GM12878 (cell line): Measurements from ENCODE around the gene PDGFA. TPM values are rescaled to one million over a fixed set of nuclear protein-coding genes. Genes with fewer than 3 reads are reported as not detected.

Source experiments
- ATAC-seq: fragments of 200-7000 bp; cut with Tn5 transposase; 3 replicates; pipeline ENCODE4 v1.9.1; 2020; ENCODE audit warnings: mild to moderate bottlenecking, moderate library complexity
- BruUV-seq: library from RNA; stranded (reverse); fragments of 400-500 nt; replicated peaks from 2 replicates; lab custom pipeline; 2021; lab: Mats Ljungman, UMichigan
- CTCF ChIA-PET: fragments of 300-600 bp; sonication (Branson Sonifier 250); formaldehyde crosslinking; extraction: SDS; loops from one replicate; lab custom pipeline; 2021; ENCODE audit warnings: inconsistent platforms; lab: Yijun Ruan, JAX
- POLR2A ChIA-PET: fragments of 350-600 bp; formaldehyde crosslinking; extraction: SDS; loops from one replicate; lab custom pipeline; 2021; ENCODE audit warnings: inconsistent platforms; lab: Charles Lee
- RAD21 ChIA-PET: fragments of 300-600 bp; sonication (Branson Sonifier 250); formaldehyde crosslinking; loops from one replicate; lab custom pipeline; 2023; ENCODE audit warnings: antibody characterized with exemption; ENCODE audit not compliant: unreplicated experiment; lab: Charles Lee
- SMC1A ChIA-PET: fragments of 300-600 bp; sonication (Branson Sonifier 250); formaldehyde crosslinking; loops from one replicate; lab custom pipeline; 2023; ENCODE audit not compliant: unreplicated experiment, uncharacterized antibody; lab: Charles Lee
- DNase-seq: peaks from one replicate; pipeline ENCODE4 v3.0.0-alpha.2; 2011; ENCODE audit warnings: low read depth, low spot score
- FAIRE-seq: peaks from 3 replicates; lab custom pipeline; 2011; peaks lifted over from hg19 to GRCh38; lab: Jason Lieb, UNC
- H2AFZ ChIP-seq: 2 replicates; pipeline ENCODE4 v1.6.0; 2011; ENCODE audit warnings: low read depth, low read length, control low read depth; ENCODE audit not compliant: control insufficient read depth
- H3K27ac ChIP-seq: 2 replicates; pipeline ENCODE4 v1.5.1; 2011; ENCODE audit warnings: control low read depth; ENCODE audit not compliant: control insufficient read depth, insufficient read depth
- H3K27me3 ChIP-seq, 2 experiments: replicated peaks in 1 of 2; 2 replicates each; pipeline versions ENCODE4 v1.6.0 to v1.6.1; 2011; ENCODE audit warnings: low read length in 1 of 2; ENCODE audit not compliant: control insufficient read depth in 2 of 2, insufficient read depth in 2 of 2
- H3K36me3 ChIP-seq, 2 experiments: 2 replicates each; pipeline ENCODE4 v1.5.1; 2011; ENCODE audit warnings: low read length in 1 of 2; ENCODE audit not compliant: control insufficient read depth in 2 of 2, insufficient read depth in 2 of 2
- H3K4me1 ChIP-seq: 2 replicates; pipeline ENCODE4 v1.6.1; 2011; ENCODE audit warnings: mild to moderate bottlenecking, low read length, moderate library complexity, mixed read lengths; ENCODE audit not compliant: control insufficient read depth, insufficient read depth
- H3K4me2 ChIP-seq: 2 replicates; pipeline ENCODE4 v1.6.0; 2011; ENCODE audit warnings: control low read depth; ENCODE audit not compliant: control insufficient read depth, insufficient read depth
- H3K4me3 ChIP-seq: fragments of 200-600 bp; sonication (generic); 2 replicates; pipeline ENCODE4 v1.5.1; 2016
- H3K79me2 ChIP-seq: 2 replicates; pipeline ENCODE4 v1.6.0; 2011; ENCODE audit warnings: low read length; ENCODE audit not compliant: control insufficient read depth, insufficient read depth
- H3K9ac ChIP-seq: 2 replicates; pipeline ENCODE4 v1.8.0; 2011; ENCODE audit warnings: low read length, control low read depth, mixed read lengths; ENCODE audit not compliant: control insufficient read depth, insufficient read depth
- H3K9me3 ChIP-seq: replicated peaks from 3 replicates; pipeline ENCODE4 v1.5.1; 2011; ENCODE audit warnings: mild to moderate bottlenecking, low read length; ENCODE audit not compliant: control insufficient read depth, insufficient read depth
- H4K20me1 ChIP-seq: 2 replicates; pipeline ENCODE4 v1.6.0; 2011; ENCODE audit not compliant: control insufficient read depth, insufficient read depth
- ATF7 ChIP-seq: fragments of 450-650 bp; IDR thresholded peaks from 2 replicates; pipeline ENCODE4 v1.6.1; 2016; ENCODE audit warnings: low read depth, mild to moderate bottlenecking
- CBX3 ChIP-seq: fragments of 200-600 bp; sonication (generic); IDR thresholded peaks from 2 replicates; pipeline ENCODE4 v1.6.1; 2016; ENCODE audit warnings: low read depth, borderline replicate concordance
- E4F1 ChIP-seq: fragments of 450-650 bp; IDR thresholded peaks from 2 replicates; pipeline ENCODE4 v1.6.1; 2018; ENCODE audit warnings: borderline replicate concordance, mild to moderate bottlenecking; ENCODE audit not compliant: partially characterized antibody
- FOXK2 ChIP-seq: fragments of 450-650 bp; IDR thresholded peaks from 2 replicates; pipeline ENCODE4 v1.6.1; 2017; ENCODE audit warnings: mild to moderate bottlenecking, moderate library complexity
- IKZF2 ChIP-seq, 2 experiments: fragments of 450-650 bp; IDR thresholded peaks; 2 replicates each; pipeline ENCODE4 v1.6.1; 2017; ENCODE audit warnings: mild to moderate bottlenecking in 2 of 2, moderate library complexity in 2 of 2
- IRF5 ChIP-seq: fragments of 450-650 bp; IDR thresholded peaks from 2 replicates; pipeline ENCODE4 v1.6.1; 2017; ENCODE audit warnings: borderline replicate concordance
- LARP7 ChIP-seq: fragments of 450-650 bp; IDR thresholded peaks from 2 replicates; pipeline ENCODE4 v1.6.1; 2017; ENCODE audit warnings: mild to moderate bottlenecking
- MYB ChIP-seq: fragments of 150-350 bp; IDR thresholded peaks from 2 replicates; pipeline ENCODE4 v1.6.1; 2014; ENCODE audit warnings: mild to moderate bottlenecking, low read depth, low read length, borderline replicate concordance
- NBN ChIP-seq: fragments of 450-650 bp; IDR thresholded peaks from 2 replicates; pipeline ENCODE4 v1.6.1; 2016
- PBX3 ChIP-seq: IDR thresholded peaks from 2 replicates; pipeline ENCODE4 v1.6.1; 2011; ENCODE audit warnings: mild to moderate bottlenecking, low read depth, low read length, moderate library complexity; ENCODE audit not compliant: insufficient replicate concordance
- RAD51 ChIP-seq: fragments of 450-650 bp; IDR thresholded peaks from 2 replicates; pipeline ENCODE4 v1.6.1; 2016; ENCODE audit warnings: moderate library complexity, mild to moderate bottlenecking, inconsistent platforms
- RCOR1 ChIP-seq: conservative IDR thresholded peaks from 2 replicates; pipeline ENCODE4 v1.6.1; 2012; ENCODE audit warnings: low read depth, low read length, improper control_type of control experiment
- SIN3A ChIP-seq: IDR thresholded peaks from 2 replicates; pipeline ENCODE4 v1.6.1; 2012; ENCODE audit warnings: low read depth, low read length, improper control_type of control experiment
- SP1 ChIP-seq: IDR thresholded peaks from one replicate; pipeline ENCODE4 v1.6.1; 2011; ENCODE audit warnings: low read depth, low read length
- SPI1 ChIP-seq: IDR thresholded peaks from 2 replicates; pipeline ENCODE4 v1.6.1; 2011; ENCODE audit warnings: low read depth, mild to moderate bottlenecking, low read length, moderate library complexity, borderline replicate concordance; ENCODE audit not compliant: insufficient read depth
- SREBF1 ChIP-seq: IDR thresholded peaks from 2 replicates; pipeline ENCODE4 v1.6.1; 2012; ENCODE audit warnings: mild to moderate bottlenecking, low read length
- TAF1 ChIP-seq: IDR thresholded peaks from 2 replicates; pipeline ENCODE4 v1.6.1; 2011; ENCODE audit warnings: mild to moderate bottlenecking, low read depth, low read length, borderline replicate concordance
- YY1 ChIP-seq: IDR thresholded peaks from 2 replicates; pipeline ENCODE4 v1.6.1; 2011; ENCODE audit warnings: low read depth, mild to moderate bottlenecking, low read length
- ZNF207 ChIP-seq: fragments of 450-650 bp; IDR thresholded peaks from 2 replicates; pipeline ENCODE4 v1.6.1; 2014; ENCODE audit warnings: antibody characterized with exemption, mild to moderate bottlenecking, borderline replicate concordance
- WGBS: methylation state at CpG from one replicate; pipeline ENCODE4 v1.1.6; 2016; ENCODE audit warnings: low lambda C conversion rate; ENCODE audit not compliant: insufficient replicate concordance, insufficient coverage; ENCODE audit errors: missing lambda C conversion rate; 5-methylcytosine and 5-hydroxymethylcytosine counted together
- in situ Hi-C: fragments of 300-500 bp; cut with MboI; formaldehyde crosslinking; loops from 9 replicates; pipeline ENCODE4 v1.14.3; 2018; ENCODE audit warnings: mixed read lengths
- intact Hi-C: fragments of 100-400 bp; cut with micrococcal nuclease; formaldehyde crosslinking; loops from one replicate; pipeline ENCODE4 v1.14.2; 2022; ENCODE audit not compliant: unreplicated experiment
- polyA plus RNA-seq, 11 experiments: library from polyadenylated mRNA; depleted of rRNA in 4 of 11; unstranded in 6 of 11; stranded (reverse) in 5 of 11; fragments of >200 nt; fragmentation: Nextera tagmentation in 4 of 11; fragmentation: Illumina TruSeq in 1 of 11; extraction: Ambion mirVana in 4 of 11; extraction: Trizol in 1 of 11; gene quantifications; 1 replicate in 1 of 11; 2 replicates in 10 of 11; pipeline versions ENCODE4 v1.2.1 to v1.2.3, GENCODE V29; 2011 to 2016; ENCODE audit warnings: inconsistent platforms in 2 of 11, missing spikeins in 2 of 11, low read depth in 1 of 11
- total RNA-seq, 4 experiments: library from RNA; depleted of rRNA in 3 of 4; stranded (reverse); fragments of >200 nt in 3 of 4; fragmentation: Illumina TruSeq in 1 of 4; extraction: Trizol in 1 of 4; gene quantifications; 2 replicates each; pipeline versions ENCODE4 v1.2.1 to v1.2.3, GENCODE V29; 2013 to 2021

PDGFA gene
- total and polyA plus RNA-seq, 10 of the 15 experiments (the other 5 are each of a cell fraction or from before 2014, with no cell fraction given), result 2.5 to 10.0 (median 5.6) TPM

- no peak for TF ChIP-seq E4F1
Measured at GRCh38 chr7:549066-549890, 29.6 kb upstream of the PDGFA start (continued).

DNA sequence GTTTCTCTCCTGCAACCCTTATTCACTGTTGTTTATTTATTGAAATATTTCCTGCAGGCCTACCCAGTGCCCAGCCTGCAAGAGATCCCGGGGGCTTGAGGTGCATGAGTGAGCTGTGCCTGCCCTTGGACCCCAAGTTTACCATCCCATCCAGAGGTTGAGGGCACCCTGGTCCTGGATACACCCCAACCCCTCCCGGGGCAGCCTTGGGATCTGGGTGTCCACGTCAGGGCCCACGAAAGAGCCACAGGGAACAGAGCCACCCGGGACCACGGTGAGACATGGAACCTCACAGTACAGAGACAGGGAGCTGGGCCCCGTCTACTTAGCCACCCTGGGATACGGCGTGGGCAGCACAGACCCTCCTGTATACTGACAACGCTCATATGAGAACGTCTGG lies 28.8 kb upstream of the PDGFA start:
- Histone ChIP-seq H3K27ac (no peak overlapping the region), H3K4me2 (no peak overlapping the region), H3K27me3 (no peaks in the 10 kb centered on the region), H3K4me3 (no peak overlapping the region), H3K36me3 (no peaks in the 10 kb centered on the region), H2AFZ (no peak overlapping the region), H3K4me1 (no peaks in the 10 kb centered on the region; the same call in 1 of the 2 replicates), H4K20me1 (no peaks in the 10 kb centered on the region), H3K9ac (no peak overlapping the region), H3K79me2 (no peaks in the 10 kb centered on the region), H3K9me3 (no peaks in the 10 kb centered on the region; the same call in 2 of the 3 replicates)
- SMC1A ChIA-PET, result no interaction called here
- FAIRE-seq, result no peak
- intact Hi-C loops, result no loop called here
- CTCF ChIA-PET, result no interaction called here
- POLR2A ChIA-PET, result no interaction called here
- in situ Hi-C loops, result no loop called here
- 90% methylated on average over 11 of the region's 11 CpGs for WGBS
- no TSS peak for BruUV-seq
- DNase-seq, result no peak
- ATAC-seq, result no peak
- TF ChIP-seq LARP7, result no peak
- TF ChIP-seq SPI1, result no peak
- TF ChIP-seq YY1, result no peak
- no peak for TF ChIP-seq NBN
- no peak for TF ChIP-seq MYB
- TF ChIP-seq SREBF1, result no peak
- TF ChIP-seq FOXK2, result no peak
- TF ChIP-seq CBX3, result no peak
- TF ChIP-seq RAD51, result no peak
- TF ChIP-seq IKZF2 (IDR thresholded peaks at IDR 0.05), result no peak
- no peak for TF ChIP-seq SP1
- no peak for TF ChIP-seq TAF1
- TF ChIP-seq SIN3A, result no peak
- TF ChIP-seq ATF7, result no peak
- TF ChIP-seq IRF5, result no peak
- TF ChIP-seq RCOR1, result no peak
- TF ChIP-seq PBX3, result no peak
- TF ChIP-seq ZNF207, result no peak
- RAD21 ChIA-PET, result no interaction called here
